Progenitor cell of endocrine pancreas (in vitro differentiated cells): ENCODE measurements around the gene WDFY4. TPM values are rescaled to one million over a fixed set of nuclear protein-coding genes. Genes with fewer than 3 reads are reported as not detected.

Experiments used
- DNase-seq: peaks from one replicate; pipeline ENCODE4 v3.0.0; 2021; ENCODE audit warnings: low spot score; ENCODE audit not compliant: unreplicated experiment
- H3K27ac Mint-ChIP-seq: 2 replicates; pipeline ENCODE4 v1.8.0; 2021; ENCODE audit warnings: mild to moderate bottlenecking, moderate library complexity, mixed read lengths
- H3K27me3 Mint-ChIP-seq: 2 replicates; pipeline ENCODE4 v1.8.0; 2021; ENCODE audit warnings: mixed read lengths
- H3K36me3 Mint-ChIP-seq: 2 replicates; pipeline ENCODE4 v1.8.0; 2022; ENCODE audit warnings: mixed read lengths; ENCODE audit not compliant: insufficient read depth
- H3K4me1 Mint-ChIP-seq: 2 replicates; pipeline ENCODE4 v1.8.0; 2021; ENCODE audit warnings: low read depth, mixed read lengths
- H3K4me3 Mint-ChIP-seq: 2 replicates; pipeline ENCODE4 v1.8.0; 2021; ENCODE audit warnings: low read depth, mild to moderate bottlenecking, moderate library complexity, mixed read lengths
- H3K9me3 Mint-ChIP-seq: 2 replicates; pipeline ENCODE4 v1.8.0; 2021; ENCODE audit warnings: low read depth, mixed read lengths
- total RNA-seq: library from RNA; stranded (reverse); gene quantifications from 2 replicates; pipeline ENCODE4 v1.2.1, GENCODE V29; 2021
- TF ChIP-seq, protein P1 (sequence below): fragments of 200-600 bp; sonication (generic); IDR thresholded peaks from one replicate; pipeline ENCODE4 v1.5.0; 2021; ENCODE audit warnings: antibody characterized with exemption, mild to moderate bottlenecking; ENCODE audit not compliant: unreplicated experiment

Gene WDFY4
- total RNA-seq, 1 donor from 2014 or later = 0.07 TPM

DNA sequence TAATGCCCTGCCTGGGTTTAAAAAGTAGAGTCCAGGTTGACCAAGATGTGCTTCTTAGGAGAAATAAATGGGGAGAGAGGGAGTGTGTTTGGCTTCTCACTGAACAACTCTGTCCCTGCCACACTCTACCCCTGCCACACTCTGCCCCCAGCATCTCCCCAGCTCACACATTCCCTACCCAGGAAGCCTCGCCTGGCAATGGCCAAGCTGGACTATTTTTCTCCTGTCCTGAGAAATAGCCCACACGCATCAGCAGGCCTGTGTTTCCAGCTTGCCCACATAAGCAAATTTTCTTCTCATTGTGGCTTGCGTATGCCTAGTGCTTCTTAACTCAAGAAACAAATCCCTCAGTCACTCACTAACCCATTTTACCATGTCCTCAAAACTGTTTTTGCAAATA lies 253.1 kb downstream of the WDFY4 start:
- TF ChIP-seq, protein P1, sequence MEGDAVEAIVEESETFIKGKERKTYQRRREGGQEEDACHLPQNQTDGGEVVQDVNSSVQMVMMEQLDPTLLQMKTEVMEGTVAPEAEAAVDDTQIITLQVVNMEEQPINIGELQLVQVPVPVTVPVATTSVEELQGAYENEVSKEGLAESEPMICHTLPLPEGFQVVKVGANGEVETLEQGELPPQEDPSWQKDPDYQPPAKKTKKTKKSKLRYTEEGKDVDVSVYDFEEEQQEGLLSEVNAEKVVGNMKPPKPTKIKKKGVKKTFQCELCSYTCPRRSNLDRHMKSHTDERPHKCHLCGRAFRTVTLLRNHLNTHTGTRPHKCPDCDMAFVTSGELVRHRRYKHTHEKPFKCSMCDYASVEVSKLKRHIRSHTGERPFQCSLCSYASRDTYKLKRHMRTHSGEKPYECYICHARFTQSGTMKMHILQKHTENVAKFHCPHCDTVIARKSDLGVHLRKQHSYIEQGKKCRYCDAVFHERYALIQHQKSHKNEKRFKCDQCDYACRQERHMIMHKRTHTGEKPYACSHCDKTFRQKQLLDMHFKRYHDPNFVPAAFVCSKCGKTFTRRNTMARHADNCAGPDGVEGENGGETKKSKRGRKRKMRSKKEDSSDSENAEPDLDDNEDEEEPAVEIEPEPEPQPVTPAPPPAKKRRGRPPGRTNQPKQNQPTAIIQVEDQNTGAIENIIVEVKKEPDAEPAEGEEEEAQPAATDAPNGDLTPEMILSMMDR = no peak
- peaks cover 3% of the 10 kb centered on the region for H3K27me3 Mint-ChIP-seq
- no peaks in the 10 kb centered on the region for H3K36me3 Mint-ChIP-seq
- H3K27ac Mint-ChIP-seq = no peak overlapping the region
- DNase-seq = no peak
- no peak overlapping the region for H3K4me3 Mint-ChIP-seq
- H3K4me1 Mint-ChIP-seq = peaks cover 4% of the 10 kb centered on the region
- no peaks in the 10 kb centered on the region for H3K9me3 Mint-ChIP-seq

DNA sequence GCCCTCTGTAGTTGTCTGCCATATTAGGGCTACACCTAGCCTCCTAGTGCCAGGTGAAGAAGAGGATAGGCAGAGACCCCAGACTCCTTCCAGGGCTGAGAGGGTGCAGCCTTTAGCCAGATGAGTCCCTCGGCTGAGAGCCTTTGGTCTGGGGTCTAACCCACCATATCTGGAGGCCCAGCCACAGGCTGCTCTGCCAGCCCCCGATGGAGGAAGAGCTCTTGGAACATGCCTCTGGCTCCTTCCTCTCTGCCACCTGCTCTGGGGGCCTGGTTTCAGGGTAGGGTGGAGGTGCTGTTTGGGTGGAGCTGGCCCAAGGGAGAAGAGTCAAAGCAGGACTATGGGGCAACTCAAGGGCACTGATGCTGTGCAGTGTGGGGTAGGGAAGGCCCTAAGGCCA lies 253.6 kb downstream of the WDFY4 start:
- Mint-ChIP-seq H3K27me3 (peaks cover 3% of the 10 kb centered on the region), H3K4me1 (peaks cover 4% of the 10 kb centered on the region), H3K9me3 (no peaks in the 10 kb centered on the region), H3K4me3 (no peak overlapping the region), H3K36me3 (no peaks in the 10 kb centered on the region), H3K27ac (no peak overlapping the region)
- TF ChIP-seq, protein P1 = no peak
- no peak for DNase-seq

DNA sequence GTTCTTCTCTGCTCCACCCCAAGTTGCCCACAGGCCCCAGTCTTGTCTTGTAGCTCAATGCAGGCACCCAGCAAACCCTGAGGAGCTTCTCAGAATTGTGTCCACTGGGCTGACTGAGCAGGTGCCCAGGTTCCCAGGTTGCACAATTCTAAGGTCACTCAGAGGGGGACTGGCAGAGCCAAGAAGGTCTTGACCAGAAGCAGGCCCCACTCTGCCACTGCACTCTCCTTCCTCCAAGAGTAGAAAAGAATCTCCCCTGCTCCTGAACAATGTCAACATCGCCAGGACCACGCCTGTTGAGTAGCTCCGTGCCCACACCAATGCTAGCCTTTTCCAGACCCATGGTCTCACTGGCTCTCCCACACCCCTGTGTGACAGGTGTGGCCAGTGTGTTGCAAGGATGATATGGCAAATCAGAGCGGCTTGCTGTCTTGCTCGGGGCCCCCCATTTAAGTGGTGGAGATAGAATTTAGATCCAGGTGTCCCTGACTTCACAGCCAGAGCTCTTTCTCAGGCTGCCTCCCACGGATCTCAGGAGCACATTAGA lies 254.4 kb downstream of the WDFY4 start:
- H3K9me3 Mint-ChIP-seq = no peaks in the 10 kb centered on the region
- no peak overlapping the region for H3K27ac Mint-ChIP-seq
- H3K4me1 Mint-ChIP-seq = peaks cover 4% of the 10 kb centered on the region
- TF ChIP-seq, protein P1 = no peak
- H3K36me3 Mint-ChIP-seq = no peaks in the 10 kb centered on the region
- DNase-seq = no peak
- no peak overlapping the region for H3K4me3 Mint-ChIP-seq
- peaks cover 3% of the 10 kb centered on the region for H3K27me3 Mint-ChIP-seq

DNA sequence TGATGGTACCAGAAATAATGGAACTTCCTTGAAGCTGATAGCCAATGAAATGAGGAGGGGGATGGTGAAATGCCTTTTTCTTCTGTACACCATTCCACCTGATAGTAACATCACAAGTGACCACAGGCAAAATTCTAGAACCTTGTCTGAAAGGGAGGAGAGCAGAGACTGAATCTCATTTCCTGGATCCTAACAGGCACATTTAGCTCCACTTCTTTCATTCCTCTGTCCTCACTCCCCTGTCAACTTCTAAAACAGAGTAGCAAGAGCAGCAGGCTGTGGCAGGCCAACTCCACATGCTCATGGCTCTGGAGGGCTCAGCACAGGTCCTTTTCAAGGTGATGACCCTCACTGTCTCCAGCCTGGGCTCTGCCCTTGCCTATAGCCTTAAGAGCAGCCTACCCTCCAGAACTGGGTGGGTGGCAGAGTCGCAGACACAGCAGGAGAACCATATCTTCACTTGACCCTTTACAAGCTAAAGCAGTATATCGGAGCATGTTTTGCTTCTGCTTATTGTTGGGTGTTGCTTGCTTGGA lies 255.2 kb downstream of the WDFY4 start, which contains the start of gene LRRC18:
Gene LRRC18 (minus strand): TSS at position 51 of the 536 bp plus-strand sequence. CDS start 25,685 bp downstream, outside the sequence.
- no peaks in the 10 kb centered on the region for H3K36me3 Mint-ChIP-seq
- H3K27ac Mint-ChIP-seq = no peak within 1 kb of the TSS
- TF ChIP-seq, protein P1 = no peak
- H3K4me1 Mint-ChIP-seq = peaks cover 4% of the 10 kb centered on the region
- no peaks in the 10 kb centered on the region for H3K9me3 Mint-ChIP-seq
- H3K27me3 Mint-ChIP-seq = peaks cover 3% of the 10 kb centered on the region
- no peak for DNase-seq
- no peak within 1 kb of the TSS for H3K4me3 Mint-ChIP-seq

DNA sequence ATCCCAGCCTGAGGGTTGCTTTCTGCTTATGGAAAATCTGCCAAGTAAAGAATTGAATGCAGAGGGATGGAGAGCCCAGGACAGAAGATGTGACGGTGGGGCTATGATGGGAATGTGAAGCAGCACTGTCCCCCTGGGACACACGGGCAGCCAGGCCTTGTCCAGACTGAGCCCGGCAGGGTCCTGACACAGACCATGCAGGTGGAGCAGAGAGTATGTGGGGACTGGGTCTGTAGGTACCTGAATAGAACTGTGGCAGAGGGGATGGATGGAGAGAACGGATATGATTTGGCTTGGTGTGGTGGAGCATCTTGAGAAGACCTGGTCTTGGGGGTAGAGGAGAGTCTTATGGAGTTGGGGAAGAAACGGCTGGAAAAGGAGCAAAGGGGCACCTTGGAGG lies 255.7 kb downstream of the WDFY4 start:
- H3K9me3 Mint-ChIP-seq = no peaks in the 10 kb centered on the region
- H3K27ac Mint-ChIP-seq = no peak overlapping the region
- TF ChIP-seq, protein P1 = no peak
- H3K4me1 Mint-ChIP-seq = peaks cover 2% of the 10 kb centered on the region
- H3K4me3 Mint-ChIP-seq = no peak overlapping the region
- DNase-seq = no peak
- H3K36me3 Mint-ChIP-seq = no peaks in the 10 kb centered on the region
- peaks cover 3% of the 10 kb centered on the region for H3K27me3 Mint-ChIP-seq
